WERI-Rb-1 (cell line): Measurements from ENCODE around the gene NEIL3.

Experiments used
- DNase-seq: peaks from one replicate; pipeline ENCODE4 v3.0.0-alpha.2; 2020
- H3K27ac ChIP-seq: fragments of 250-450 bp; sonication (Bioruptor Pico); 2 replicates; pipeline ENCODE4 v1.5.1; 2020; ENCODE audit warnings: mild to moderate bottlenecking, moderate library complexity
- H3K27me3 ChIP-seq: fragments of 250-450 bp; sonication (Bioruptor Pico); 2 replicates; pipeline ENCODE4 v1.5.1; 2021; ENCODE audit warnings: mild to moderate bottlenecking, low read depth, moderate library complexity; ENCODE audit not compliant: insufficient read depth, severe bottlenecking
- H3K36me3 ChIP-seq: fragments of 250-450 bp; sonication (Bioruptor Pico); 2 replicates; pipeline ENCODE4 v1.5.1; 2020; ENCODE audit warnings: mild to moderate bottlenecking, moderate library complexity
- H3K4me3 ChIP-seq: 2 replicates; pipeline ENCODE4 v1.5.1; 2011; ENCODE audit warnings: low read depth, mild to moderate bottlenecking, control low read depth, low read length
- H3K9me3 ChIP-seq: fragments of 250-450 bp; sonication (Bioruptor Pico); 2 replicates; pipeline ENCODE4 v1.5.1; 2021; ENCODE audit warnings: mild to moderate bottlenecking, moderate library complexity; ENCODE audit not compliant: severe bottlenecking
- CTCF ChIP-seq: IDR thresholded peaks from 2 replicates; pipeline ENCODE4 v1.5.1; 2011; ENCODE audit warnings: low read depth, mild to moderate bottlenecking, control low read depth, inconsistent platforms, low read length

Gene NEIL3

GRCh38 chr4:177315767-177316464, 6.2 kb downstream of the NEIL3 start:
- no peaks in the 10 kb centered on the region; the same call in 1 of the 2 replicates for H3K36me3 ChIP-seq
- DNase-seq: no peak
- H3K9me3 ChIP-seq: no peaks in the 10 kb centered on the region
- no peak for TF ChIP-seq CTCF
- no peak overlapping the region for H3K4me3 ChIP-seq
- H3K27ac ChIP-seq: no peak overlapping the region
- no peaks in the 10 kb centered on the region for H3K27me3 ChIP-seq

GRCh38 chr4:177320721-177321120, 11.0 kb downstream of the NEIL3 start:
- peaks cover 7% of the 10 kb centered on the region for H3K36me3 ChIP-seq
- no peak for TF ChIP-seq CTCF
- no peak for DNase-seq

DNA sequence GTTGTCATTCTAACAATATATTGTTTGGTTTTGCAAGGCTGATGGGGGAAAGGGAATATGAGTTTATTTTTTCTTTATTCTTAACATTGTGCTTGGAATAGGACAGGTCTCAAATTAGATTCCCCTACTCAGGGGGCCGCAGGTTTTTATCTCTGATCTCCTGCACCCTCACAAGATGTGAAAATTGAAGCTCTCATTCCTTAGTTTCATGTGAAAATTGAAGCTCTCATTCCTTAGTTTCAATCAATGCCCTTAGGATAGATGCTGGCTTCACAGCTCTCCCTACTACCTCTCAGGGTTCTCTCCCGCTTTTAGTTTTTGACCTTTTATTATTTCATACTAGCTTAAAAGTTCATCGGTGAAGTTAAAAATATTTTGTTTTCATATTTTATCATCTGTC, 12.0 kb downstream of the NEIL3 start:
- no peak for DNase-seq
- H3K9me3 ChIP-seq: no peaks in the 10 kb centered on the region
- no peak overlapping the region for H3K27ac ChIP-seq
- peaks cover 7% of the 10 kb centered on the region for H3K36me3 ChIP-seq
- no peaks in the 10 kb centered on the region for H3K27me3 ChIP-seq
- no peak overlapping the region for H3K4me3 ChIP-seq
- TF ChIP-seq CTCF: no peak

More at GRCh38 chr4:177320721-177321120, 11.0 kb downstream of the NEIL3 start:
- Histone ChIP-seq H3K4me3 (no peak overlapping the region), H3K9me3 (no peaks in the 10 kb centered on the region), H3K27ac (no peak overlapping the region), H3K27me3 (no peaks in the 10 kb centered on the region)

DNA sequence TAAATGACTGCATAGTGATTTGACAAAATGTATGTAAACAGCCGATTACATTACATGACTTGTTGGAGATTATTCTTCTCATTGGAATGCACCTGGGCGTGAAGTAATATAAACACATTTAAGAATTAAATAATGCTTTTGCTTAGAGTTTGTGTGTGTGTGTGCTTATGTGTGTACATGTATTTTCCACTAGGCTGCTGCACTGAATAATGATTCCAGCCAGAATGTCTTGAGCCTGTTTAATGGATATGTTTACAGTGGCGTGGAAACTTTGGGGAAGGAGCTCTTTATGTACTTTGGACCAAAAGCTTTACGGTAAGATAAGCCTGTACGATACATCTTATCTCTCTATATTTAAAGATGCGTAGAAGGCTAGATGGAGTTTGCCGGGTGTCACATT, 12.6 kb downstream of the NEIL3 start:
- Histone ChIP-seq H3K4me3 (no peak overlapping the region), H3K36me3 (peaks cover 9% of the 10 kb centered on the region), H3K9me3 (no peaks in the 10 kb centered on the region), H3K27me3 (no peaks in the 10 kb centered on the region), H3K27ac (no peak overlapping the region)
- TF ChIP-seq CTCF: no peak
- DNase-seq: no peak

- DNase-seq: no peak
- H3K9me3 ChIP-seq: no peaks in the 10 kb centered on the region
- no peaks in the 10 kb centered on the region for H3K27me3 ChIP-seq
- H3K36me3 ChIP-seq: peaks cover 11% of the 10 kb centered on the region
- no peak for TF ChIP-seq CTCF
- H3K27ac ChIP-seq: no peak overlapping the region
- H3K4me3 ChIP-seq: no peak overlapping the region
These were observed 13.2 kb downstream of the NEIL3 start for GRCh38 chr4:177322881-177323280.

DNA sequence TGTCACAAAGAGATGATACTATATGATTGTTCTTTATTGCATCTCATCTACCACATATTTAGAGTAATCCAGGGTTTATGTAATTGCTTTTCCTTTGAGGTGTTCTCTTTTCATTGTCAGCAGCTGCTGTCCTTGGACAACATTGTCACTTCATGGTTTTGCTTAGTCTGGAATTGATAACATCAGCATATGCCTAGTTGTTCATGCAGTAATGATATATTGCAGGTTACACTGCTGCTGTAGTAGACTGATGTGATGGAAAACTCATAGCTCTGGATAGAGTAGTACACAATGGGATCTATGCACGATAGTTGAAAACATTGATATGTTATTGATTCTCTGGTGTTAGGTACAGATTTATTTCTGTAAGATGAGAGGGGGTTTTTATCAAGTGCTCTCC, 13.7 kb downstream of the NEIL3 start:
- no peak for DNase-seq
- H3K36me3 ChIP-seq: peaks cover 17% of the 10 kb centered on the region

More for the DNA sequence above, 13.7 kb downstream of the NEIL3 start:
- TF ChIP-seq CTCF: no peak
- H3K9me3 ChIP-seq: no peaks in the 10 kb centered on the region
- no peak overlapping the region for H3K27ac ChIP-seq
- no peak overlapping the region for H3K4me3 ChIP-seq
- H3K27me3 ChIP-seq: no peaks in the 10 kb centered on the region
